NCI-H748 (cell line): ENCODE data around the gene PAN2.
"Not testable (repeated sequence)": the region's sequence is repeated elsewhere in the genome, so short reads cannot be mapped to it uniquely, and the experiment has no call there.

Experiments used
- DNase-seq: peaks from one replicate; lab custom pipeline; 2025; ENCODE audit not compliant: unreplicated experiment; lab: John Stamatoyannopoulos, UW

Gene PAN2

GRCh38 chr12:56347255-56347654, 13.5 kb upstream of the PAN2 start:
- not testable (repeated sequence) for DNase-seq

GRCh38 chr12:56346675-56347074, 12.9 kb upstream of the PAN2 start:
- no peak for DNase-seq

- DNase-seq = not testable (repeated sequence)
Measured at GRCh38 chr12:56342290-56342689, 8.5 kb upstream of the PAN2 start.

GRCh38 chr12:56341616-56342015, 7.8 kb upstream of the PAN2 start:
- no peak for DNase-seq

- no peak for DNase-seq
Measured at GRCh38 chr12:56339158-56339422, 5.3 kb upstream of the PAN2 start.

GRCh38 chr12:56338308-56339157, 4.7 kb upstream of the PAN2 start, which contains the start of gene IL23A:
Gene IL23A (plus strand): TSS chr12:56338884. CDS start chr12:56339045, 161 bp downstream.
- DNase-seq = peak; percentile 24

- no peak for DNase-seq
Measured at GRCh38 chr12:56337753-56338251, 4.0 kb upstream of the PAN2 start.

GRCh38 chr12:56336361-56337167, 2.8 kb upstream of the PAN2 start:
- no peak for DNase-seq

- DNase-seq = not testable (repeated sequence)
Measured at GRCh38 chr12:56335527-56335926, 1.7 kb upstream of the PAN2 start.

GRCh38 chr12:56334490-56334793, 642 bp upstream of the PAN2 start:
- no peak for DNase-seq

GRCh38 chr12:56333197-56333678, 562 bp downstream of the PAN2 start:
- no peak for DNase-seq

GRCh38 chr12:56332512-56333196, 1.1 kb downstream of the PAN2 start:
- DNase-seq = no peak

GRCh38 chr12:56330936-56331490, 2.8 kb downstream of the PAN2 start:
- no peak for DNase-seq

GRCh38 chr12:56326533-56326932, 7.3 kb downstream of the PAN2 start:
- no peak for DNase-seq

- no peak for DNase-seq
Measured at GRCh38 chr12:56326126-56326525, 7.7 kb downstream of the PAN2 start.

GRCh38 chr12:56324206-56324605, 9.6 kb downstream of the PAN2 start:
- DNase-seq = no peak

- not testable (repeated sequence) for DNase-seq
Measured at GRCh38 chr12:56321610-56322009, 12.2 kb downstream of the PAN2 start.

GRCh38 chr12:56321027-56321426, 12.8 kb downstream of the PAN2 start:
- no peak for DNase-seq

GRCh38 chr12:56317675-56318074, 16.1 kb downstream of the PAN2 start:
- DNase-seq = no peak

GRCh38 chr12:56315622-56316473, 18.0 kb downstream of the PAN2 start, which contains the start of gene CNPY2:
Gene CNPY2 (minus strand): TSS chr12:56315988. CDS start chr12:56315217, 771 bp downstream.
- peak; percentile 99 for DNase-seq
